ENCODE data around the gene NOTCH4.
"Not testable (repeated sequence)": the region's sequence is repeated elsewhere in the genome, so short reads cannot be mapped to it uniquely, and the experiment has no call there.

NOTCH4 gene

DNA sequence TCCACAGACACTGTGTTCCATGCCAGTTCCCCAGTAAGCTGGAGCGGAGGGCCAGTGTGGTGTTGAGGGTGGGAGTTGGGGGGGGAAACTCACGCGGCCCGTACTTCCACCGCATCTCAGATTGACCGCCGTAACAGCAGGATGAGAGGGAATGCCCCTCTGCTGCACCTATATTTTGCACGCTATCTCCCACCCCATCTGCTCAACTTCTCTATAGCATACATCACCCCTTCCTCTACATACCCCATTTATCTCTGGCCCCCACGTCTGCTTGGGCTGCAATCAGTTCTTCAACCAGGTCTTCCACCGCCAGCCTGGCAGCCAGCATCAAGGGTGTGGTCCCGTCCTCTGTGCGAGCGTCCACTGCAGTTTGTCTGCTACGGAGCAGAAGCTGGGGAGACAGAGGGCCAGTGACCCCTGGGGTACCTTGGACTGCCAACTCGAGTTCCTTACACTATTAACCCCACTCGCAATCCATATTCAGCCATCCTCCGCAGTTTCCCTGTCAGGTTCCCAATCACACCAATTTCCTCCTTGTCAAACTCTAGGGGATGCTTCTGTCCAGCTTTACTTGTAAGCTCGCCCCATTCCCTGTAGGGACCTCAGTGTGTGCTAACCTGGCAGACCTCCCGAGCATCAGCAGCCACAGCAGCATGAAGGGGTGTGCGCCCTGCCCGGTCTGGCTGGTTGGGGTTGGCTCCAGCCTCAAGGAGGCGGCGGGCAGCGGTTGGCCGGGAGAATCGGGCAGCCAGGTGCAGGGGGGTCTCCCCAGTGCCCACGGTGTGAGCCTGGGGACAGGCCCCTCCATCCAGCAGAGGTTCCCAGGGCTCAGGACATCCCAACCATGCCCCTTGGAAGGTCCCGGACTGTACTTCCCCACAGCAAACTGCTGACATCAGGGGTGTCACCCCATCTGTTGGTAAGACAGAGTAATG lies 26.9 kb downstream of the NOTCH4 start:
- H3K27ac ChIP-seq, result peak overlapping the region; percentile 98
- TF ChIP-seq CTCF (IDR thresholded peaks at IDR 0.05) (no peak), ZFX (IDR thresholded peaks at IDR 0.05; ENCODE audit: borderline replicate concordance) (no peak)

DNA sequence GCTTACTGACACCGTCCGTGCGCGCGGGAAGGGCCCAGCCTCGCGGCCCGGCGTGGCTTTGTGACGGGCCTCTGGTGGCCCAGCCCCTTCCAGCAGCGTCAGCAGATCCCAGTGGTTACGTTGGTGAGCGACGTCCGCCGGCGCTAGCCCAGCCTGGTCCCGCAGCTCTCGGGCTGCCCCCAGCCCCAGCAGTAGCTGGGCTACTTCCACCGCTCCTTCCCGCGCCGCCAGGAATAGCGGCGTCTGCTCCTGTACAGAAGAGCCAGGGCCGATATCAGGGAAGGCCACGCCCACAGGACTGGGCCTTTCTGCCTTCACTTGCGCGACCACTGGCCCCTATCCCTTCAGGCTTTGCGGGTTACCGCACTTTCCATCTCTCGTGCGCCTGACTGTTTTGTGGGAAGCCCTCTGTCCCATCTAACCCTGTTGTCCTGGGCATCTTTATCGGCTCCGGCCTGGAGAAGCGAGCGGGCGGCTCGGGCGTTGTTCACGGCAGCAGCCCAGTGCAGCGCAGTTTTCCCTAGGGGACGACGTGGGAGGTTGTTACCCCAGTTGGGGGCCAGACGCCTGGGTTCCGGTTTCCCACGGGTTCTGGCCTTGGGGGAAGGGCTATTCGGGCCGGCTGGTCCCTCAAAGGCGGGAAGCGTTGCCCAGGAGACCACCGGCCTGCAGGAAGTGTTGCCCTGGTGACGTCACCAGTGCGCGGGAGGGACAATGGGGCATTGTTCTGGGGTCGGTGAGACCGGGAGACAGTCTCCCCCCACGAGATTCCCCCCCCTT lies 27.8 kb downstream of the NOTCH4 start:
- peak overlapping the region; percentile 98 for H3K27ac ChIP-seq
- TF ChIP-seq ZFX (IDR thresholded peaks at IDR 0.05; ENCODE audit: borderline replicate concordance) (no peak), CTCF (IDR thresholded peaks at IDR 0.05) (no peak)

- H3K27ac ChIP-seq, result peak overlapping the region; percentile 98
- TF ChIP-seq ZFX (IDR thresholded peaks at IDR 0.05; ENCODE audit: borderline replicate concordance), result no peak
- no peak for TF ChIP-seq CTCF (IDR thresholded peaks at IDR 0.05)
These were observed 28.3 kb downstream of the NOTCH4 start for GRCh38 chr6:32195652-32195901.

- TF ChIP-seq ZFX (IDR thresholded peaks at IDR 0.05; ENCODE audit: borderline replicate concordance), result no peak
- peak; percentile 77 for TF ChIP-seq CTCF (IDR thresholded peaks at IDR 0.05)
- peak overlapping the region; percentile 98 for H3K27ac ChIP-seq
These were observed 28.8 kb downstream of the NOTCH4 start for GRCh38 chr6:32194825-32195651.

DNA sequence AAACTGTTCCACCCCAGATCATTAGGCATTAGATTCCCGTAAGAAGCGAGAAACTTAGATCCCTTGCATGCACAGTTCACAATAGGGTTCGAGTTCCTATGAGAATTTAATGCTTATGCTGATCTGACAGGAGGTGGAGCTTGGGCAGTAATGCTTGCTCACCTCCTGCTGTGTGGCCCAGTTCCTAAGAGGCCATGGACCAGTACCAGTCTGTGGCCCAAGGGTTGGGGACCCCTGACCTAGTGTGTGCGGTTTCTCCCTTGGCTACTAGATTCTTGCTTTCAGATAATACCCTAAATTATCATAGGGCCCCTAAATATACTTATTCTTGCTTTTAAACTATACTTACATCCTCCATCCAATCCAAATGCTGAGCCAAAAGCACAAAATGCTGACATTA lies 29.5 kb downstream of the NOTCH4 start:
- no peak for TF ChIP-seq CTCF (IDR thresholded peaks at IDR 0.05)
- TF ChIP-seq ZFX (IDR thresholded peaks at IDR 0.05; ENCODE audit: borderline replicate concordance), result no peak
- H3K27ac ChIP-seq, result peak overlapping the region; percentile 98; the same call in 1 of the 2 replicates

DNA sequence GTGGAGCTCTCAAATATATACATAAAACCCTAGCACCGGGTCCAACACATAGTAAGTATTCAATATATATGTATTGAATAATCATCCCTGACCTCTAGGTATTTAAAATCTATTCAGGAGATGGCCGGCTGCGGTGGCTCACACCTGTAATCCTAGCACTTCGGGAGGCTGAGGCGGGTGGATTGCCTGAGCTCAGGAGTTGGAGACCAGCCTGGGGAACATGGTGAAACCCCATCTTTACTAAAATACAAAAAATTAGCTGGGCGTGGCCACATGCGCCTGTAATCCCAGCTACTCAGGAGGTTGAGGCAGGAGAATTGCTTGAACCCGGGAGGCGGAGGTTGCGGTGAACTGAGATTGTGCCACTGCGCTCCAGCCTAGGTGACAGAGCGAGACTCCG lies 30.8 kb downstream of the NOTCH4 start:
- not testable (repeated sequence) for H3K27ac ChIP-seq

DNA sequence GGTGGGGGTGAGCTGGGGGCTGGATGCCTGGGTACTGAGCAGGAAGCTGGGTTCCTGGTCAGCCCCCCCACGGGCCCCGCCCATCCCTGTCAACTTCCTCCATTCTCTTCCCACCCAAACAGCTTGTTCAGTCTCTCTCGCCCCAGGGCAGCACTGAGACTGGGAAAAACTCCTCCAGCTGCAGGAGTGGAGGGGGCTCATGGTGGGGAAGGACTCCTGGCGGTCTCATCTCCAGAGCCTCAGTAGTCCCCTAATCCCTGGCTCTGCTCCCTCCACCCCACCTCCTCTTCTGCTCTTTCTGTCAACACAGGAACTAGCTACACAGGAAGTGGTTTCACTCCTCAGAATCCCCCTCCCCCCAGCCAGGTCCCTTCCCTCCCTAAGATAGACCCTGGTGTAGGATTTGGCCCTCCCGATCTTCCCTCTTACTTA lies 31.2 kb downstream of the NOTCH4 start, which contains the start of gene GPSM3:
TSS of gene GPSM3 (minus strand) at position 36 of the 432 bp plus-strand sequence. CDS start 130 bp downstream, outside the sequence.
- no peak for TF ChIP-seq ZFX (IDR thresholded peaks at IDR 0.05; ENCODE audit: borderline replicate concordance)
- no peak for TF ChIP-seq CTCF (IDR thresholded peaks at IDR 0.05)
- H3K27ac ChIP-seq, result no peak within 1 kb of the TSS

All from 22Rv1 (cell line).